ENCODE measurements around the gene APOL4.

DNA sequence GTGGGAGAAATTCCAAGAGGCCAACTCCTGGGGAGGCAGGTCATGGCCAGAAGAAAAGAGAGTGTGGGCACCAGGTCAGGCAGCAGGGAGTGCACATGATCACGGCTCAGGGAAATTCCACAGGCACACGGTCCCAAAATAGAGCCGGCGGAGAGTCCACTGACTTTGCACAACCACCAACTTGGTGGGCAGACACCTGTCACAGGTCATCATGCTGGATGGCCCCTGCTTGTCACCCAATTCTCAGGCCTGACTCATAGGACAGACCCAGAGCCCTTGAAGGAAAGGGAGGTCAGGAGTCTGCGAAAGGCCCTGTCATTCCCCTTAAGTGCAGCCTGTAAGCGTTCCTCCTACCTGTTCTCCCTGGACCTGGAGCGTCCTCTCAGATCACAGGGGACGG, 21.9 kb upstream of the APOL4 start:
- TF ChIP-seq POLR2A (IDR thresholded peaks at IDR 0.05; ENCODE audit: low read depth, low read length), result no peak
- no peak for TF ChIP-seq RFX5 (IDR thresholded peaks at IDR 0.05; ENCODE audit: low read depth, low read length)
- TF ChIP-seq CTCF (conservative IDR thresholded peaks at IDR 0.05; ENCODE audit: low read depth, low read length), result no peak
- no peak for TF ChIP-seq SMC3 (IDR thresholded peaks at IDR 0.05; ENCODE audit: low read depth, low read length)
- TF ChIP-seq RAD21 (IDR thresholded peaks at IDR 0.05; ENCODE audit: low read length), result no peak
- no peak for TF ChIP-seq MAFK (IDR thresholded peaks at IDR 0.05; ENCODE audit: low read depth, low read length)
- no peak for TF ChIP-seq USF2 (IDR thresholded peaks at IDR 0.05; ENCODE audit: low read depth, low read length)
- TF ChIP-seq MXI1 (IDR thresholded peaks at IDR 0.05; ENCODE audit: borderline replicate concordance, low read depth, low read length), result no peak
- no peak for TF ChIP-seq FOS (IDR thresholded peaks at IDR 0.05; ENCODE audit: low read depth, low read length)
- TF ChIP-seq CHD1 (IDR thresholded peaks at IDR 0.05; ENCODE audit: low read depth, low read length), result no peak
- no peak for TF ChIP-seq MAZ (IDR thresholded peaks at IDR 0.05; ENCODE audit: borderline replicate concordance, low read depth, low read length)
- no peak for TF ChIP-seq BHLHE40 (IDR thresholded peaks at IDR 0.05; ENCODE audit: low read depth, low read length)
